ENCODE results near the gene EVI5.

EVI5 gene

GRCh38 chr1:92805216-92805615, 20.3 kb upstream of the EVI5 start:
- TF ChIP-seq CTCF (conservative IDR thresholded peaks at IDR 0.05) = no peak
- H3K27ac ChIP-seq = no peak overlapping the region

- no peak for TF ChIP-seq CTCF (conservative IDR thresholded peaks at IDR 0.05)
- no peak overlapping the region for H3K27ac ChIP-seq
Observed at GRCh38 chr1:92804721-92805201, 19.9 kb upstream of the EVI5 start.

GRCh38 chr1:92803140-92803887, 18.4 kb upstream of the EVI5 start:
- H3K27ac ChIP-seq = no peak overlapping the region
- no peak for TF ChIP-seq CTCF (conservative IDR thresholded peaks at IDR 0.05)

GRCh38 chr1:92797961-92798360, 13.1 kb upstream of the EVI5 start:
- no peak overlapping the region for H3K27ac ChIP-seq
- TF ChIP-seq CTCF (conservative IDR thresholded peaks at IDR 0.05) = no peak

GRCh38 chr1:92797297-92797696, 12.4 kb upstream of the EVI5 start:
- no peak for TF ChIP-seq CTCF (conservative IDR thresholded peaks at IDR 0.05)
- H3K27ac ChIP-seq = no peak overlapping the region

- no peak for TF ChIP-seq CTCF (conservative IDR thresholded peaks at IDR 0.05)
- H3K27ac ChIP-seq = no peak overlapping the region
Observed at GRCh38 chr1:92795166-92795565, 10.3 kb upstream of the EVI5 start.

GRCh38 chr1:92792340-92792782, 7.5 kb upstream of the EVI5 start:
- no peak for TF ChIP-seq CTCF (conservative IDR thresholded peaks at IDR 0.05)
- no peak overlapping the region for H3K27ac ChIP-seq
